NCI-H1092 (cell line): Measurements from ENCODE around the gene PLLP.
"Not testable (repeated sequence)": the region's sequence is repeated elsewhere in the genome, so short reads cannot be mapped to it uniquely, and the experiment has no call there.

ENCODE experiments used
- DNase-seq: peaks from one replicate; lab custom pipeline; 2025; lab: John Stamatoyannopoulos, UW

PLLP gene

DNA sequence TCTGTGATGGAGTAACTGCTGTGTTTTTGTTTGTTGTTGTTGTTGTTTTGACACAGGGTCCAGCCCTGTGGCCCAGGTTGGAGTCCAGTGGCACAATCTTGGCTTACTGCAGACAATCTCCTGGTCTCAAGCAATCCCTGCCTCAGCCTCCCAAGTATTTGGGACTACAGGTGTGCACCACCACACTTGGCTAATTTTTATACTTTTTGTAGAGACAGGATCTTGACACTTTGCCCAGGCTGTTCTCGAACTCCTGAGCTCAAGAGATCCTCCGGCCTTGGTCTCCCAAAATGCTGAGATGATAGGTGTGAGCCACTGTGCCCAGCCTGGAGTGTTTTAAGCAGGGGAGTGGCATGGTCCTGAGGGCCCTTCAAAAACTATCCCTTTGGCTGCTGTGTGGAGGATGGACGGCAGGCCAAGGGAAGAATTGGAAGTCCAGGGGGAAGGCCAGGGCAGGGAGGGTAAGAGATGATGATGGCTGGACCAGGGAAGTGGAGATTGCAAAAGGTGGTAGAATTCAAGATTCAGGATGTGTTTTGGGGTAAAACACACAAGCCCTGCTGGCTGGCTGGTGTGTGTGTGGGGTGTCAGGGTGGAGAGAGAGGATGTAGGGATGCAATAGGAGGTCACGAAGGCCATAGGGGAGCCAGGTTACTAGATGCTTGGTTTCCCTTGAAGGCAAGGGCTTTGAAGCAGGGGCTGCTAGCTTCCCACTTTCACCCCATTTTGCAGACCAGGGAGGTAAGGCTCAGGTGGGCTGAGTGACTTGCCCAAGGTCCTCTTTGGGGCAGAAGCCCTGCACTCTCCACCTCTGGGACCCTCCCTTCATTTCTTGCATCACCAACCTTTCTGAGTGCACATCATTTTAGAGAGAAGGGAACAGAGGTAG, 18.8 kb upstream of the PLLP start:
- DNase-seq, result no peak

DNA sequence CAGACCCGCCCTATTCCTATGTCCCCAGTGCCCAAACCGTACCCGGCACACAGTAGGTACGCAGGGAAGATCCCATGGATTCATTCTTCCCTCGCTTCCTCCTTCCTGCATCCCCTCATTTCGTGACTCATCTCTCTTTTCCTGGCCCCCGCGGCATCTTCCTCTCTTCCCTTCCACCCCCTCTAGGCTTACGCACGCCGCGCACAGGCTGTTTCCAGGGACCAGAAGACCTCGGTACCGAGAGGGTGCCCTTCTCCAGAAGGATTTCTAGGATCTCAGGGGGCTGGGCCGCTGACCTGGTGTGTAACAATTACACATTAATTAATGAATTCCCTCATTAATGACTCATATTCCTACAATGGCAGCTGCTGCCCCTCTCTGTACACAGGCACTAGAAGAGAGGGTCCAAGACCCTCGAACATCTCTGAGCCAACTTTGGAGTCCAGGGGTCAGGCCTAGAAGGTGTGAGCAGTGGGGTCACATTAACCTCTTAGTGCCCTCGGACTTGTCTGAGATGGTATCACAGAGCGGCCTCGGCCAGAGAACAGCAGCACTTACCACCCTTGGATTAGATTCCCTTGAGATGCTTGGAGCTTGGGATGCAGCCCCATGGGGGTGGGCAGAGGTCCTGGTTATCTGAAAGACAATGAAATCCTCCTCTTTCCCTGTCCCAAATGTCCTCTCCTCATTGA, 16.8 kb upstream of the PLLP start:
- no peak for DNase-seq

DNA sequence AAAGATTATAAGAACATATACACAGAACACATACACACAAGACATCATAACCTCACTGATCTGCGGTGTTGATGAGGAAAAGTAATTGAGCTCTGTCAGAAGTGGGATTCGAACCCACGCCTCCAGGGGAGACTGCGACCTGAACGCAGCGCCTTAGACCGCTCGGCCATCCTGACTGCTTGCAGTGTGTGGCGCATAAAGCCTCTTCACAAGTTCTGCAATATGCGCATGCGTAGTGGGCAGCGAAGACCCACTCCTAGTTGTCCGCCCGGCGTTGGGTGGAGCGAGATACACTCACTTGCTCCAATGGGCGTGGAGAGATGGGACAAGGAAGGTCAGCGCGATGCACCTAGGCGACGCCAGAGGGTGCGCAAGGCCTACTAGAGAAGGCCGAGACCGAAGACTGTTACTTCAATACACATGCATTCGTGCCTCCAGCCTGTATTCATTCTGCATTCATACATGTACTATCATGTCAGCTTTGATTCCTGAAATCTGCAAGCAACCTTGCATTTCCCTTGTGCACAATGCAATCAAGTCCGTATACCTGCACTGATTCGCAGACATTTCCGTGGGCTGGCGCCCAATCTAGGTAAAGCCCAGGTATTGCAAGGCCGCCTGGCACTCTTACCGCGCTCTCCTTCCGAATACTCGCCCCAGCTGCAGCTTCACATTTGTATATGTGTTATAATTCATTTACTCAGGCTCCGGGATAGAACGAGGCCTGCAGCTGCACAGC, 16.1 kb upstream of the PLLP start:
- DNase-seq, result peak; percentile 99

DNA sequence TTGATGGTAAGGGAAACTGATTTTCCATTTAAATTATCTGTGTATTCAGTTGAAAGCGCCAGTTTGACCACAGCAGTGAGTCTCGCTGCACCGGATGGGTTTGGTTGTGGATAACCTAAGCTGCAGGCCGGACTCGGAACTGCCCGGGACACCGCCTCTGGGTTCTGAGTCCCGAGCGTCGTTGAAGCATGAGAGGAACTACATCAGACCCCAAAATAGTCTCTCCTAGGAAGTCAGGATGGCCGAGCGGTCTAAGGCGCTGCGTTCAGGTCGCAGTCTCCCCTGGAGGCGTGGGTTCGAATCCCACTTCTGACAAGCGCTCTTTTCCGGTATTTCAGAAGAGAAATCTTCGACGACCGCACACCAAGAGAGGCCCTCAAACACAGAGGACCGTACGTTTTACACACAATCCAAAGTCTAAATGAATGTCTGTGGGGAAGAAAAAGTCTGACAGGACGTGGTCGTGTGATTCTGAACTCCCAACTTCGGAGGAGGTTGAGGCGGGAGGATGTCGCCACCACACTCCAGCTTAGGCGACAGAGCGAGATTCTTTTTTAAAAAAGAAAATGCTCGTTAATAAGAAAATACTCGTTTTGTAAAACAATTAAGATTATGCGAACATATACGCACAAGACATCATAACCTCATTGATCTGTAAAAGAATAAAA, 15.4 kb upstream of the PLLP start:
- DNase-seq, result peak; percentile 49

DNA sequence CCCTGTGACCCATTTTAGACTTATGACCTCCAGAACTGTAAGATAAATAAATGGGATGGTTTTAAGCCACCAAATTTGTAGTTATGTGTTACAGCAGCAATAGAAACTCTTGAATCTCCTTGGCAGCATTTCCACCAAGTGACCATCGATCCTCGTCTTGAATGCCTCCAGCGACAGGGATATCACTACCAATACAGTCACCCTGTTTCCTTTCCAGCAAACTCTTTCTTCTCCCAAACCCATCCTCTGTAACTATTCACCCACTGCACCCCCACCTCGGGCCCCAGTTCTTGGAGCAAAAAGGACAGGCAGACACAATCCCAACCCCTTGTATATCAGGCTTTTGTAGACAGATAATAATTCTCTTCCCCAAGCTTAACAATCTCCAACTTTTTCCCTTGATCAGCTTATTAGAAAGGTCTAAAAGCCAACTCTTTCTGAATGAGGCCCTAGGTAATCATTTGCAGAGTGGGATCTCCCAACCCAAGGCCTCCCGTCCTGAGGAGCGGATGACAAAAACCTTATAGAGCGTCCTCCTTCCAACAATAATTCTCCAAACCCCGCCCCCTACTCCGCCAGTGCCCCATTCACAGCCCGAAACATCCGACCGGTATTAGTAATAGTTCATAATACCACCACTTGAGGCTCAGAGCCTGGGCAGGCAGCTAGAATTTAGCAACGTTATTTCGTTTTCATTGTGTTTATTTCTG, 14.7 kb upstream of the PLLP start:
- DNase-seq, result no peak

DNA sequence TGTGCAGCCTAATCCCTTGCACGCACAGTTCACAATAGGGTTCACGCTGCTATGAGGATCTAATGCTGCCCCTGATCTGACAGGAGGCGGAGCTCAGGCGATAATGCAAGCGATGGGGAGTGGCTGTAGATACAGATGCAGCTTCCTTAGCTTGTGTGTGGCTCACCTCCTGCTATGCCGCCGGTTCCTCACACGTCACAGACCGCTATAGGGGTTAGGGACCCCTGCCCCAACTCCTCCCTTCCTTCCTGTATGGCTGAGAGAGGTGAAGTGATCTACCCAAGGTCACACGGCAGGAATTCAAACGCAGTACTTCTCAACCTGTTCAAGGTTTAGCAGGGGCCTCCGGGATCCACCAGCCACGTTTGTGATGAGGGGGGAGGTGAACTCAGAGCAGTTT, 13.4 kb upstream of the PLLP start:
- no peak for DNase-seq

DNA sequence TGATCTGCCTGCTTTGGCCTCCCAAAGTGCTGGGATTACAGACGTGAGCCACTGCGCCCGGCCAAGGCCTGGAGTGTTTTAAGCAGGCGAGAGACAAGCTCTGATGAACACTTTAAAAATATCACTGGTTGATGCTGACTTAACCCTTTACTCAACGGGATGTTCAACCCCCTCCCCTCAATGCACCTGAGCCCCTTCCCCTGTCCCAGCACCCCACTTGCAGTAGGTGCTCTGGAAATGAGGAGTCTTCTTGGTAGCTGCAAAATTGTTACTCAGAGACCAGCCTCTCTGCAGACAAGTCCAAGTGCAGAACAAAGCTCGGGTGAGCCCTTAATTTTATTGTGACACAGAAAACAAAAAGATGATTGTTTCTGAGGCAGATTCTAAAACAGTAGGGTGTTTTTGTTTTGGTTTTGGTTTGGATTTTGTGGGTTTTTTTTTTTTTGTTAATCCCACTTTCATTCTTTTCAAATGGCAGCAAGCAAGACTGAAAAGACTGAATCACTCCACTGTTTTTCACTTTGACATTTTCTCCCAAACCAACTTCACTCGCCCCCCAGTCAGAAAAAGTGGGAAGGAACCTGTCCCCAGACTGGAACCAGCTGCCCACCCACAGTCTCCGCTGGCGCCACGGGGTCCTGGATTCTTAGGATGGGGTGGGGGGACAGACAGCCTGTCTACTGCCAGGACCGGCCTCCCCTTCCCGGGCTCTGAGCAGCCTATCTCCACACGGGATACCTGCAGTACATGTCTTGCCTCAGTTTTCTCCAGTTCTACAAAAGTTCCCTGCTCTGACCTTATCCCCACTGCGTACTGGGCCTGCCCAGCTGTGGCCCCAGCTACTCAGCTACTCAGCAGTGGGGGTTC, 5.2 kb upstream of the PLLP start:
- DNase-seq, result no peak

DNA sequence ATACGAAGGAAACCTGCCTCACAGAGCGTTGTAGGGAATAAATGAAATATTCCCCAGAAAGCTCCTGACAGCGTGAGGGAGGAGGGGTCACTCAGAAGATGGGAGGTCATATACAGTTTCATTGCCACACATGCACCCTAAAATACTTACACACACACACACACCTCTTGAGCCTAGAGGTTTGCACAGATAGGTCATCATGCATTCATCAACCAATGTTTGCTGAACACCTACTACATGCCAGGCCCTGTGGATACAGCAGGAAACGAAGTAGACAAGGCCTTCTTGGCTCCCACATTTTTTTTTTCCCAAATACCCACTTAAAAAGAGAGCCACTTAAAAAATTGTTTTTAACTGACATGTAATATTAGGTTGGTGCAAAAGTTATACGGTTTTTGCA, 907 bp upstream of the PLLP start:
- DNase-seq, result no peak

DNA sequence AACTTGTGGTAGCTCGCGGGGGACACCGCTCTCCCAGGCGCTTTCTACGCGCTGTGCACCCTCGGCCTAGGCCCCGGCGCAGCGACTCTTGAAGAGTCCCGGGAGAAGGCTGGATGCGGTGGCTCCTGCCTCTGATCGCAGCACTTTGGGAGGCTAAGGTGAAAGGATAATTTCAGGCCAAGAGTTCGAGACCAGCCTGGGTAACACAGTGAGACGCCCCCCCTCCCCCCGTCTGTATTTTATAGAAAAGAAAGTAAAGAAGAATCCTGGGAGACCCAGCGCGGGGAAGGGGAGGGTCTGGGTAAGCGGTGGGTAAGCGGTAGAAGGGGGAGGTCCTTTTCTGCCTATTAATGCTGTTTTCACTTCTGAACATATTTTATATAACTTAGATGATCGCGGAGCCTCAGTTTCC, 486 bp upstream of the PLLP start:
- no peak for DNase-seq

DNA sequence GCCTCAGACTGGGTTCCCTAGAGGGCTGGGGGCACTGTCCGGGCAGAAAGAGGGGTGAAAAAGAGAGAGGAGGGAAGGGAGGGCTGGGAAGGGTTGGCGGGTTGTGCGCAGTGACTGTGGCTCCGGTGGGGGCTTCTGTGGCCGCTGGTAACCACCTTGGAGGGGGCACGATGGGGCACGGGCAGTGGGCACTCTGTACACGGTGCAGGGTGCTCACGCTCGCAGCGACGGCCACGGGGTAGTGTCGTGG, 588 bp downstream of the PLLP start:
- DNase-seq, result no peak

DNA sequence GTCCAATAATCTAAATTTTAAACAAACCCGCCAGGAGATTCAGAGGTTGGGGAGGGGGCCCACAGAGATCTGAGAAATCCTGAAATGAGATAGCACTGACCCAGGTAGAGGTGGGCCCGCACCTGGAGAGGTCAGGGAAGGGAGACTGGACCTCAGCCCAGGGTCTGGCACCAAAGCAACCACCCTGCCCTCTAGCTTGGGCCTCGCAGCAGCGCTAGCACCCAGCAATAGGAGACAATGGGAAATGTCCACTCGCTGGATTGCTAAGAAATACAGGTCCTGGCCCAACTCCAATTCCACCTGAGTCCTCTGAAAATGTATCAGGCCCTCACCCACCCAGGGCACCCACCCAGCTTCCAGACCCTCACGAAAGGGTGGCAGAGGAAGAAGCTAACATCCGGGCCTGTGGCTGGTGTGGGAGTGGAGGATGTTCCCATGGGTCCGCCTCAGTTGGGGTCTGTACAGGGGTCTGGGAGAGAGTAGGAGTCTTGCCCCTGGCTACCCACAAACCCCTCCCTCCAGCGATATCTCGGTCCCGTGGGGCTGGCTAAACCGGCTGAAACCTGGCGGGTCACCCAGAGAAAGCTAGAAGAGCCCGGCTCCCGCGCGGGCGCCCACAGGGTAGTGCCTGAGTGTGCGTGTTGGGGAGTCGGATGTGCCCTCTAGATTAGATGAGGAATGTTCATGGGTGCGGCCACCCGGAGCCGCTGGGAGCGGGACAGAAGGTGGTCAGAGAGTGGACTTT, 1.1 kb downstream of the PLLP start:
- DNase-seq, result no peak

DNA sequence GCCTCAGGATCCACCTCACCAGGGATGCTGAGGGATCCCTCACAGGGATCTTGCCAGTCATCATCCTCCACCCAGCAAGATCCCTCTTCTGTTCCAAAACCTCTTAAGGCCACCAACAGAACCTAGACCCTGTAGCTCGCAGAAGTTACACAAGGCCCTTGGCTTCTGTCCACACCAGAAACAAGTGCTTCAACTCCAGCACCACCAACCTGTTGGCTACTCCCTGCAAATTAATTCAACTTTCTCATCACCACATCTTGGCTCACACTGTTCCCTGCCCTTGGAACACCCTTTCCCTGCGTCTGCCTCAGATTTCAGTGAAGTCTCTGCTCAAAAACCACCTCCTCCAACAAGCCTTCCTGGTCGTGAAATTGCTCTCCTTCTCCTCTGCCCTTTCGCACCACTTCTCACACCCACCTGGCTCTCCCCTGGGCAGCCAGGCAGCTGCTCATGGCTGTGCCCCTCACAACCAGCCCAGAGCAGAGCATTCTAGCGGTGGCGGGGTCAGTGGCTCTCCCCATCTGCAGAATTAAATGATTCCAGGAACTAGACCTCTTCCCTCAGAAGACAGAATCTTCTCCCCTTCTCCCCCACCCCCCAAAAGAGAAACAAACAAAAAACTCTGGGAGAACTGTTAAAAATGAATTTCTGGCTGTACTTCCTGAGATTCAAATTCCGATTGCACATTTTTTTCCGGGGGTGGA, 1.8 kb downstream of the PLLP start:
- no peak for DNase-seq

DNA sequence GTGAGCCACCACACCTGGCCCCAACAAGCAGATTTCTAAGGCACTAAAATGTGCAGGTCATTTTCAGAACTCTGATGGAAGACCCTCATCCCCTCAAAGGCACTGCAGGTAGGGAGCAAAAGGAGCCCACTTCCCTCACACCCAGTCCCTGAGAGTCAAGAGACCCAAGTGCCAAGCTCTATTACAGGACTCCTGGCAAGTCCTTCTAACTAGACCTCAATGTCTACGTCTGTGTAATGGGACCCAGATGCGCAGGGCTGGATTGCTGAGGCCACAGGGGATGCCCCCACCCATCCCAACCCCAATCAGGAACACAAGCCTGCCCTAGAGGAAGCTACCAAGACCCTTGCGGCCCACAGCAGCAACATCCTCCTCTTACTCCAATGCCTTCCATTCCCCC, 2.7 kb downstream of the PLLP start:
- DNase-seq, result no peak

DNA sequence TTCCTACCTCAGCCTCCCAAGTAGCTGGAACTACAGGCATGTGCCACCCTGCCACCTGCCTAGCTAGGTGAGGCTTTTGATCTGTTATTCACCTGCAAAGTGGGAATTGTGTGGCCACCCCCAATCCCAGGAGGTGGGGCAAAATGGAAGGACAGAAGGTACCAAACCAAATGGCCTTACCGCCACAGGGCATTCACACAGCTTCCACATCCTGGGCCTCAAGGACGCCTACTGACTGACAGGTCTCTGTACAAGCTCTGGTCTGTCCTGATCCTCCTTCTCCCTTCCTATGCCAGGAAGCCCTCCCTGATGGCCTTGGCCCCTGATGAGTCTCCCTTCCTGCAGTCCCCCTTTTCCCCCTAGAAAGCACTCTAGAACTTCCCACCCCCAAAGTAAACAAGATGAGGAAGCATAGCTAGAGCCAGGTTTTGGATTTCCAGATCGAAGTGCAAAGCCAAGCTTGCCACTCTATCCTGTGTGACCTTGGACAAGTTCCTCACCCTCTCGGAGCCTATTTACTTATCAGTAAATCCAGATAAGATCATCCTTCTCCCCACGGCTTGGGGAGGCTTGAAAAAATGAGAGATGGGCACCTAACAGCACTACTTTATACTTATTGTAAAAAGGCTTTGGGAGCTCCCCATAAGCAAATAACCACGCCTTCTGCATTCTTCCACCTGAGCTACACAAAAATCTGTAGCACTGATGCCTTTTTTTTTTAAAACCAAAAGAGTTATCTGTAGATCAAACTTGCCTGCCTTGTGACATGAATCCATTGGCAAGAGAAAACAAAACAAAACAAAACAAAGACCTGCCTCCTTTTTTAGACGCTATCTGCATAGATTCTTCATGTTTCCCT, 4.5 kb downstream of the PLLP start:
- no peak for DNase-seq

DNA sequence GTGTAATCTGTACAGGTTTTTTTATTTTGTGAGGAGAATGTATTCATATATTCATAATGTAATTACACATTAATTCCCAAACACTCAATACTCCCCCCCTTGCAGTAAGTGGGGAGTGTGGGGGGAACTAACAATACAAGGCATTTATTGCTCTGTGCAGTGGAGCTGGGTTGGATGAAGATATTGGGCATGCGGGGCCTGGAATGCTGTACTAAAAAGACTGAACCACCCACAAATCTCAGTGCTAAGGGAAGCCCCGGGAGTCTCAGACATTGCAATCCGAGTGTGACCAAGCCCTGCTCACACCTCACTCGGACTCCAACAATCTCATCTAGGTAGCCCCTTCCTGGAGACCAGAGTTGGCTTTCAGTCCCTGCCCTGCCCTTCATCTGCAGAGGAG, 6.0 kb downstream of the PLLP start:
- no peak for DNase-seq

DNA sequence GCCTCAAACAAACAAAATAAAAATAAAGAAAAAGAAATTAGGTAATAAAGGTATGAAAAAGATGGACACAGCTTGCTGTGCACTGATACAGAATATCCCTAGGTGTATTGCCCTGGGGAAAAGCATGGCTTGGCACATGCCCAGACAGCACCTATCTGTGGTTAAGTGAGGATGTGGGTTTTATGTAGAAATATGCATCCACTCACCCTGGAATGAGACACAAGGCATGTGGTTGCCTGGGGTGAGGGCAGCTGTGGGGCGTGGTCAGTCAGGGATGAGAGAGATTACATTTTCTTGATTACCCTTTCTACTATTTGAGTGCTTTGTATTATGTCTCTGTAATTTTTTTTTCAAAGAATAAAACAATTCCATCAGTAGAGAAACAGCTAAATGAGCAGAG, 6.9 kb downstream of the PLLP start:
- DNase-seq, result no peak

DNA sequence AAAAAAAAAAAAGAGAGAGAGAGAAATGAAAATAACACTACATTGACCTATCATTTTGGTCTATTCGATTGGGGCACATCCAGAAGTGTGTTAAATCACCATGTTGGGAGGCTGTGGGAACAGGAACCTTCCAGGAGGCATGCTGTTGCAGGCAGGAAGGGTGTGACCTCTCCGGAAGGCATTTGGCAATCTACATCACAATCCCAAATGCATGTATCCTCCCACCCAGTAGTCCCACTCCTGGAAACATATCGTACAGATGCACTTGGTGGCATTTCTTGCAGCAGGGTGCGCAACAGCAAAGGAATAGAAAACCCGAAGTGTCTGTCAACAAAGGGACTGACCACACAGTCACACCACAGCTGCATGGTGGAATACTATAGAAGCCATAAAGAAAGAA, 7.9 kb downstream of the PLLP start:
- DNase-seq, result no peak

DNA sequence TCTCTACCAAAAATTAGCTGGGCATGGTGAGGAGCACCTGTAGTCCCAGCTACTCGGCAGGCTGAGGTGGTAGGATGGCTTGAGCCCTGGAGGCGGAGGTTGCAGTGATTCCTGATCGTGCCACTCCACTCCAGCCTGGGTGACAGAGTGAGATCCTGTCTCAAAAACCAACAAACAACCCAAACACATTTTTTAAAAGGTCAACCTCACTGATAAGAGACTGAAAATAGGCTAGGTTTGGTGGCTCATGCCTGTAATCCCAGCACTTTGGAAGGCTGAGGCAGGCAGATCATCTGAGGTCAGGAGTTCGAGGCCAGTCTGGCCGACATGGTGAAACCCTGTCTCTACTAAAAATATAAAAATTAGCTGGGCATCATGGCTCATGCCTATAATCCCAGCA, 8.5 kb downstream of the PLLP start:
- not testable (repeated sequence) for DNase-seq

DNA sequence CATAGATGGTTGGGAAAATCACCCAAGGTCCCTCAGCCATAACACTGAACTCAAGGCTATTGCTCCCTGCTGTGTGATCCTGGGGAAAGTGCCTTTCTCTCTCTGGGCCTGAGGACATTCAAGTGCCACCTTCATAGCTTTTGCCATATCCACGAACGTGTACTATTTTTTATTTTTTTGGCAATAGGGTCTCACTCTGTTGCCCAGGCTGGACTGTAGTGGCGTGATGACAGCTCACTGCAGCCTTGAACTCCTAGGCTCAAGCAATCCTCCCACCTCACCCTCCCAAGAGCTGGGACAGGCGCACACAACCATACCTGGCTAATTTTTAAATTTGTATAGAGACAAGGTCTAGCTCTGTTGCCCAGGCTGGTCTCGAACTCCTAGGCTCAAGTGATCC, 10.6 kb downstream of the PLLP start:
- DNase-seq, result no peak
